Measurements from ENCODE around the gene ZNF341.

ZNF341 gene

DNA sequence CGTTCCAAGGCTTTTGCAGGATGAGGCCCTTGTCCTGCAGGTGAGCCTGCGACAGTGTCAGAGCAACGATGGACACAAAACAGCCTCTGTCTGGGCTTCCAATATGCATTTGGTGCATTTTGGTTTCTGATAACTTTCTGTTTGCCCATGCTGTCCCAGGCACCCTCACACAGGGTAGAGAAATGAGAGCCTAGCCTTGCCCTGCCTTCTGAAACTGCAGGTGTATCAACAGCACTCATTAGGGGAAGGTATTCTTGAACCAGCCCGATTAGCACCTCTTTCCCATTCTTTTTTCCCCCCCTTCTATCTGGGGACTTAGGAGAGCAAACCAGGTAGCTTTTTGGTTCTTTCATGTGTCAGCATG, 109.6 kb downstream of the ZNF341 start:
- no peak for DNase-seq (ENCODE audit: low read depth, low spot score)
